HG03135 (cell line): ENCODE measurements around the gene USP4.
"Not testable (repeated sequence)": the region's sequence is repeated elsewhere in the genome, so short reads cannot be mapped to it uniquely, and the experiment has no call there.

ENCODE experiments used
- ATAC-seq: cut with Tn5 transposase; IDR thresholded peaks from one replicate; pipeline ENCODE4 v1.9.1; 2021; ENCODE audit warnings: mild to moderate bottlenecking, moderate library complexity; ENCODE audit not compliant: unreplicated experiment

The USP4 gene

GRCh38 chr3:49352890-49353421 is 13.1 kb upstream of the USP4 start:
- ATAC-seq: no peak

GRCh38 chr3:49352281-49352680 is 12.4 kb upstream of the USP4 start:
- no peak for ATAC-seq

- no peak for ATAC-seq
Measured at GRCh38 chr3:49351521-49352011, 11.7 kb upstream of the USP4 start.

- ATAC-seq: no peak
Measured at GRCh38 chr3:49349348-49350114, 9.7 kb upstream of the USP4 start.

- ATAC-seq: not testable (repeated sequence)
Measured at GRCh38 chr3:49348361-49348760, 8.5 kb upstream of the USP4 start.

GRCh38 chr3:49346797-49347251 is 7.0 kb upstream of the USP4 start:
- ATAC-seq: no peak

- no peak for ATAC-seq
Measured at GRCh38 chr3:49343163-49343562, 3.3 kb upstream of the USP4 start.

- no peak for ATAC-seq
Measured at GRCh38 chr3:49341996-49342395, 2.1 kb upstream of the USP4 start.

GRCh38 chr3:49339581-49339940 is 292 bp downstream of the USP4 start:
- ATAC-seq: peak; percentile 6

GRCh38 chr3:49333916-49334633 is 5.8 kb downstream of the USP4 start:
- no peak for ATAC-seq

GRCh38 chr3:49333091-49333490 is 6.8 kb downstream of the USP4 start:
- ATAC-seq: no peak

GRCh38 chr3:49329186-49329585 is 10.7 kb downstream of the USP4 start:
- no peak for ATAC-seq

- ATAC-seq: not testable (repeated sequence)
Measured at GRCh38 chr3:49328350-49328749, 11.5 kb downstream of the USP4 start.

GRCh38 chr3:49327485-49327884 is 12.4 kb downstream of the USP4 start:
- no peak for ATAC-seq

- ATAC-seq: no peak
Measured at GRCh38 chr3:49324768-49325167, 15.1 kb downstream of the USP4 start.

- no peak for ATAC-seq
Measured at GRCh38 chr3:49316696-49317457, 23.0 kb downstream of the USP4 start.

- ATAC-seq: no peak
Measured at GRCh38 chr3:49313896-49314688, 25.8 kb downstream of the USP4 start.

- ATAC-seq: no peak
Measured at GRCh38 chr3:49311283-49311682, 28.6 kb downstream of the USP4 start.

GRCh38 chr3:49310677-49311076 is 29.2 kb downstream of the USP4 start:
- ATAC-seq: no peak

- no peak for ATAC-seq
Measured at GRCh38 chr3:49305608-49306007, 34.2 kb downstream of the USP4 start.
